NCI-H1694 (cell line): ENCODE data around the gene SLC6A9.

Source experiments
- DNase-seq: peaks from one replicate; lab custom pipeline; 2025; lab: John Stamatoyannopoulos, UW

Gene SLC6A9

GRCh38 chr1:44031252-44032169, at the start of gene SLC6A9:
Gene SLC6A9, minus strand, starts transcription at chr1:44031462. Its CDS starts 7,185 bp downstream, at chr1:44024277.
- DNase-seq: no peak

GRCh38 chr1:44079566-44079965, 48.3 kb upstream of the SLC6A9 start:
- DNase-seq: no peak

GRCh38 chr1:44078104-44078503, 46.8 kb upstream of the SLC6A9 start:
- DNase-seq: no peak

- DNase-seq: no peak
Observed at GRCh38 chr1:44077421-44077820, 46.2 kb upstream of the SLC6A9 start.

- no peak for DNase-seq
Observed at GRCh38 chr1:44076066-44076465, 44.8 kb upstream of the SLC6A9 start.

GRCh38 chr1:44074415-44074814, 43.2 kb upstream of the SLC6A9 start:
- DNase-seq: no peak

GRCh38 chr1:44073528-44073927, 42.3 kb upstream of the SLC6A9 start:
- DNase-seq: no peak

GRCh38 chr1:44072821-44073220, 41.6 kb upstream of the SLC6A9 start:
- DNase-seq: no peak

GRCh38 chr1:44072204-44072603, 40.9 kb upstream of the SLC6A9 start:
- DNase-seq: no peak

GRCh38 chr1:44071461-44071860, 40.2 kb upstream of the SLC6A9 start:
- no peak for DNase-seq

- no peak for DNase-seq
Observed at GRCh38 chr1:44068442-44068921, 37.2 kb upstream of the SLC6A9 start.

GRCh38 chr1:44067266-44068250, 36.3 kb upstream of the SLC6A9 start:
- DNase-seq: no peak

GRCh38 chr1:44062656-44063179, 31.5 kb upstream of the SLC6A9 start:
- no peak for DNase-seq

- no peak for DNase-seq
Observed at GRCh38 chr1:44061857-44062256, 30.6 kb upstream of the SLC6A9 start.

GRCh38 chr1:44060830-44061267, 29.6 kb upstream of the SLC6A9 start:
- DNase-seq: no peak

GRCh38 chr1:44059664-44060355, 28.5 kb upstream of the SLC6A9 start:
- DNase-seq: no peak

- DNase-seq: no peak
Observed at GRCh38 chr1:44059212-44059611, 27.9 kb upstream of the SLC6A9 start.

GRCh38 chr1:44057293-44057692, 26.0 kb upstream of the SLC6A9 start:
- no peak for DNase-seq

- DNase-seq: no peak
Observed at GRCh38 chr1:44053394-44053793, 22.1 kb upstream of the SLC6A9 start.

GRCh38 chr1:44050261-44050660, 19.0 kb upstream of the SLC6A9 start:
- no peak for DNase-seq

- no peak for DNase-seq
Observed at GRCh38 chr1:44049839-44050238, 18.6 kb upstream of the SLC6A9 start.
